NT2/D1 (cell line): ENCODE data around the gene HSPG2.

Experiments used
- DNase-seq: peaks from one replicate; pipeline ENCODE4 v3.0.0-alpha.2; 2011; ENCODE audit warnings: low read depth, low spot score
- H3K27me3 ChIP-seq: 2 replicates; pipeline ENCODE4 v1.6.0; 2011; ENCODE audit warnings: mild to moderate bottlenecking; ENCODE audit not compliant: insufficient read length, insufficient read depth
- H3K36me3 ChIP-seq: 2 replicates; pipeline ENCODE4 v1.6.1; 2011; ENCODE audit warnings: mild to moderate bottlenecking, low read length, mixed read lengths; ENCODE audit not compliant: insufficient read depth, insufficient read length
- H3K4me1 ChIP-seq: 2 replicates; pipeline ENCODE4 v1.5.1; 2011; ENCODE audit not compliant: insufficient read depth, insufficient read length
- H3K4me3 ChIP-seq: 2 replicates; pipeline ENCODE4 v1.5.1; 2011; ENCODE audit warnings: low read depth; ENCODE audit not compliant: insufficient read length
- H3K9ac ChIP-seq: 2 replicates; pipeline ENCODE4 v1.6.0; 2011; ENCODE audit warnings: low read depth; ENCODE audit not compliant: insufficient read length
- H3K9me3 ChIP-seq: 2 replicates; pipeline ENCODE4 v1.5.1; 2011; ENCODE audit warnings: mild to moderate bottlenecking, low read length; ENCODE audit not compliant: insufficient read depth
- SUZ12 ChIP-seq: IDR thresholded peaks from 2 replicates; pipeline ENCODE4 v1.6.1; 2011; ENCODE audit not compliant: insufficient read length, insufficient read depth; ENCODE audit errors: extremely low read depth
- YY1 ChIP-seq: IDR thresholded peaks from 2 replicates; pipeline ENCODE4 v1.6.1; 2011; ENCODE audit not compliant: insufficient read length, insufficient read depth
- ZNF274 ChIP-seq: IDR thresholded peaks from 2 replicates; pipeline ENCODE4 v1.6.1; 2011; ENCODE audit warnings: mild to moderate bottlenecking, low read depth, low read length

Gene HSPG2

DNA sequence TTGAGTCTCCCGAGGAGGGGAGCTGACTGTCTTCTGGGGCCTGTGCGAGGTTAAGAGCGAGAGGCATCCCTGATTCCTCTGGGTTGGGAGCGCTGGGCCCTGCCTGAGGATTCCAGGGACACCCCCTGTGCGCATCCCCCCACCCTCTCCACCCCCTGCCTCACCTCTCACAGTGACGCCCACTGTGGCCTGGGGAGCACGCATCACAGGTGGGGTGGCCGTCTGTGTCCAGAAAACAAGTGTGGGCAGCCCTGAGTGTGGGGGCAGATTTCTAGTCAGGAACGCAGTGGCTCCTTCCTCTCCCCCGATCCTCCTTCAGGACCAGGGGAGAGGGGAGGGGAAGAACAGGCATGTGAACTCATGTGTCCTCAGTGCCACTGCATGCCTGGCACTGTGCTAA, 63.3 kb downstream of the HSPG2 start:
- Histone ChIP-seq H3K36me3 (peaks cover 83% of the 10 kb centered on the region), H3K4me3 (no peak overlapping the region), H3K9me3 (no peaks in the 10 kb centered on the region), H3K9ac (no peak overlapping the region), H3K27me3 (no peaks in the 10 kb centered on the region), H3K4me1 (no peaks in the 10 kb centered on the region)
- TF ChIP-seq SUZ12: no peak
- TF ChIP-seq ZNF274: no peak
- no peak for TF ChIP-seq YY1
- DNase-seq: no peak

DNA sequence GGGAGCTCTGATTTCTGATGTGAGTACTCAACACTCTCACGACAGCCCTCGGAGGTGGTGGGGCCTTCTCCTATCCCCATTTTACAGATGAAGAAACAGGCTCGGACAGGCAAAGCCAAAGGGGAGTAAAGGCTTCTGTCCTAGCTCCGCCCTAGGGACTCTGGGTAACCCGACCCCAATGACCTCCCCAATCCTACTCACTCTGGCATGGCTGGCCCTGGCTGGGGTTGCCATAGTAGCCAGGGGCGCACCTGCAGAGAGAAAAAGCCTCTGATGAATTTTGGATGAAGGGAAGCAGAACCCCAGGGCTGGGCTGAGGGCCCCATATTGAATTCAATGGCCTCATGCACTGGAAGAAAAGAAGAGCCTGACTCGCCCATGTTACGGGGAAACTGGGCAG, 63.9 kb downstream of the HSPG2 start:
- peaks cover 83% of the 10 kb centered on the region for H3K36me3 ChIP-seq
- H3K27me3 ChIP-seq: no peaks in the 10 kb centered on the region
- no peaks in the 10 kb centered on the region for H3K9me3 ChIP-seq
- no peaks in the 10 kb centered on the region for H3K4me1 ChIP-seq
- no peak for DNase-seq
- TF ChIP-seq YY1 (no peak), ZNF274 (no peak), SUZ12 (no peak)
- H3K9ac ChIP-seq: no peak overlapping the region
- no peak overlapping the region for H3K4me3 ChIP-seq

DNA sequence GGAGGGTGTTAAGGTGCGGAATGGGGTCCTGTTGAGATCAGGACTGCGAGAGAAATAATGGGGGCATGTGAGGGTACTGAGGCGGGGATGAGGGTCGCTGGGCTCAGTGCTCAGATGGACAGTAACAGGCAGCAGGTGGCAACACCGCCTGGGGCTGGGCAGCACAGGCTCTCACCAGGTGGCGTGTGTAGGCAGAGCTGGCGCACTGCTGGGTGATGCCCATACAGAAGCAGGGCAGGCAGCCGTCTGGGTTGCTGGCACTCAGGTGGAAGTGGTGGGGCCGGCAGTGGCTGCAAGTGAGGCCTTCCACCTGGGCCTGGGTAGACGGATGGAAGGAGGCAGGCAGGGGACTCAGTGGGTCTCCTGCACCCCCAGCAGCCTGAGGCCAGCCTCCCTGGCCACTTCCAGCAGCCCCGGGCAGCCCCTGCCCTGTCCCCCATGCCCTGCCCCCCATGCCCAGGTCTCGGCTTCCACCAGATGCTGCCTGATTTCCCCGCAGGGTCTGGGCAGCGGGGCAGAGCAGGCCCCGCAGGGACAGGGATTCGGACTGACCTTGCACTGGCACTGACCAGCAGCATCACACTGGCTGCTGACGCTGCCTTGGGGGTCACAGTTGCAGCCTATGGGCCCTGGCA, 64.5 kb downstream of the HSPG2 start:
- H3K4me3 ChIP-seq: no peak overlapping the region
- no peaks in the 10 kb centered on the region for H3K9me3 ChIP-seq
- no peaks in the 10 kb centered on the region for H3K27me3 ChIP-seq
- TF ChIP-seq SUZ12 (no peak), ZNF274 (no peak), YY1 (no peak)
- peaks cover 77% of the 10 kb centered on the region for H3K36me3 ChIP-seq
- DNase-seq: no peak
- H3K9ac ChIP-seq: no peak overlapping the region
- no peaks in the 10 kb centered on the region for H3K4me1 ChIP-seq

DNA sequence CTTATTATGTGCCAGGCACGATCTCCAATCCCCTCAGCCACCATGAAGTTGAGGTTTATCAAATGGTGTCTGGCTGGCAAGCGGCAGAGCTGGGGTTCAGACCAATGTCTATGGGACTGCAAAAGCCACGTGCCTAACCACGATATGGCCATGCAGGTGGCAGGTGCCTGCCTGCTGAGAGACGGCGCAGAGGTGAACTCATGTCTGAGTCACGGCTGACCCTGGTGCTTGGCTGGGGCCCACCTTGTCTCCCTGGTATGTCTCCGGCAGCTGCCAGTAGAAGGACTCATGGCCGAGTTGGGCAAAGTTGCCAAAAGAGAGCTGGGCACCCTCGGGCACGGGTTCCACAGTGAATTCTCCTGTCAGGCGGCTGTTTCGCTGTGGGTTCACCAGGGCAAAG, 65.2 kb downstream of the HSPG2 start:
- peaks cover 71% of the 10 kb centered on the region for H3K36me3 ChIP-seq
- no peaks in the 10 kb centered on the region for H3K27me3 ChIP-seq
- H3K9ac ChIP-seq: no peak overlapping the region
- no peak for DNase-seq
- no peaks in the 10 kb centered on the region for H3K4me1 ChIP-seq
- no peak for TF ChIP-seq YY1
- TF ChIP-seq ZNF274: no peak
- TF ChIP-seq SUZ12: no peak
- H3K4me3 ChIP-seq: no peak overlapping the region
- no peaks in the 10 kb centered on the region for H3K9me3 ChIP-seq

DNA sequence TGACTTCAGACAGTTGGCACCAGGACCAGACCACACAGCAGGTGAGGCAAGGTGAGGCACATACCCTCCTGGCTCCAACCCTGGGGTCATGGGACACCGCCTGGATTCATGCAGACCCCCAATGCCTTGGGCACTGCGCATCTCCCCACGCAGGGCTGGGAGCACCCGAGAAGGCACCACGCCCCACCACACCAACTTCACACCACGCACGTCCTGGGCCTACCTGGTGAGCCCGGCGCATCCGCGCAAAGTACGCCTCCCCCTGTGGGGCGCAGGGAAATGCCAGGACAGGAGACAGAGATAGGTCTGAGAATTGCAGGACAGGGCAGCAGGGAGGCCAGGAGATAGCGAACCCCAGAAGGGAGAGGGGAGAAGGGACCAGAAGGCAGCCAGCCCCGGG, 66.5 kb downstream of the HSPG2 start:
- TF ChIP-seq YY1: no peak
- TF ChIP-seq ZNF274: no peak
- TF ChIP-seq SUZ12: no peak
- Histone ChIP-seq H3K4me1 (no peaks in the 10 kb centered on the region), H3K9ac (no peak overlapping the region), H3K4me3 (no peak overlapping the region), H3K27me3 (no peaks in the 10 kb centered on the region), H3K9me3 (no peaks in the 10 kb centered on the region), H3K36me3 (peaks cover 64% of the 10 kb centered on the region)
- DNase-seq: no peak

DNA sequence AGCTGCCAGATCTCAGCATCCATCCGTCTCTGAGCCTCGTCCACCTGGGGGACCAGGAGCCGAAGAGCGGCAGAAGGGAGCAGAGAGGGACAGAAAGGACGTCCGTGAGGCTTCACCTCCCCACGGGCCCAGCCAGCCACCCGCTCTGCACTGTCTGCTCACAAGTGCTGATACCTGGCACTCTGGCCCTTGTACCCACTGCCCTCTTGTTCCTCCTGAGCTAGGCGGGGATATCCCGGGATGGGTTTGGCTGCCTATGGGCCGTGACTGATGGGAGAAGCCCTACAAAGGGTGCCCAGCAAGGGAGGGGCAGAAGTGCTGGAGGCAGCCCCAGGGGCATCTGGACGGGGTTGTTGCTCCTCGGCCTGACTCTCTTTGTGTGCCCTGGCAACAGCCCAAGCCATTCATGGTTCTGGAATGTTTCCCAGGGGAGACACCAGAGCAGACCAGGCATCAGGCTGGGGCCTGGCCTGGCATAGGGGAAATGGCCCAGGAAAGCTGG, 67.4 kb downstream of the HSPG2 start:
- H3K9ac ChIP-seq: no peak overlapping the region
- no peaks in the 10 kb centered on the region for H3K9me3 ChIP-seq
- peaks cover 66% of the 10 kb centered on the region for H3K36me3 ChIP-seq
- H3K4me3 ChIP-seq: no peak overlapping the region
- no peak for DNase-seq
- no peaks in the 10 kb centered on the region for H3K4me1 ChIP-seq
- H3K27me3 ChIP-seq: no peaks in the 10 kb centered on the region
- TF ChIP-seq SUZ12 (no peak), ZNF274 (no peak), YY1 (no peak)

DNA sequence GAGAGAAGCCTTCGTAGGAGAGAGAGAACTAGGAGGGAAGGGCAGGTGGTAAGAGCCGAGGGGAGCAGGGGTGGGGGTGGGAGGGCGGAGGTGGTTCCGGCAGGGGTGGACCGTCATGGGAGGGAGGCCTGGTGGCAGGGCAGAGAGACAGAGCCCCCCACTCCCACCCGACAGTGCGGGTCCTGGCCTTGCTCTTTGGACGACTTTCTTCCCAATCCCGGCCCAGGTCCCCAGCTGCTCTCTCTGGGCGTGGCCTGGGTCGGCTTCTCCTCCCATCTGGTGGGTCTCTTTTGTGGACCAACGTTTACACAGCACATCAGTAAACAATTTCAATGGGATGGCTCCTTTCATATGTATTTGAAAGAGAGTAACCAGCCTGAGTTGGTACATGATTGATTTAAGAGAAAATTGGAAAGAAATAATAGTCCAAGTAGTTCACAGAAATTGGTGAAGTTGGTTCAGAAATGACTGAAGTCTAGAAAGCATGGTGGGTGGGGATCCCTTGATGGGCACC, 68.1 kb downstream of the HSPG2 start:
- H3K9ac ChIP-seq: no peak overlapping the region
- peaks cover 66% of the 10 kb centered on the region for H3K36me3 ChIP-seq
- no peak for TF ChIP-seq ZNF274
- TF ChIP-seq SUZ12: no peak
- TF ChIP-seq YY1: no peak
- H3K9me3 ChIP-seq: no peaks in the 10 kb centered on the region
- no peaks in the 10 kb centered on the region for H3K4me1 ChIP-seq
- H3K4me3 ChIP-seq: no peak overlapping the region
- no peaks in the 10 kb centered on the region for H3K27me3 ChIP-seq
- no peak for DNase-seq
